ENCODE data around the gene VPS13D.

DNA sequence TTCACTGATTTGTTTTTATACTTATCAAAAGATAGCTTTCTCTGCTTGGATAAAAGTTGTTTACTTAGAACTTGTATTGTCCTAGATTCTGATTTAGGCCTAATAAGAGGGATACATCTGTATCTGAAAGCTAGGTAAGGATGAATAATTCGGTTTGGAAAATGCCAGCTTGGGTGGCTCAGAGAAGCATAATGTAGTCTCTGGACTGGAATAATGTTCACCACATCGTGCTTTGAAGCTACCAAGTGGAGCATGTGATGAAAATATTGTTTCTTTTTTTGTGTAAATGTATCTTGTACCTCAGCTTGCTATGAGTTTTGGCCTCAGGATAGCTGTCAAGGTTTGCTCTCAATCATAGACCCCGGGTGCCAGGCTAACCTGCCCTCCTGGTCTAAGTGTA, 49.2 kb downstream of the VPS13D start:
- TF ChIP-seq POLR2AphosphoS5 (IDR thresholded peaks at IDR 0.05; ENCODE audit: insufficient read depth in 1 of 2, low read depth in 1 of 2): no peak
- TF ChIP-seq, protein P1, sequence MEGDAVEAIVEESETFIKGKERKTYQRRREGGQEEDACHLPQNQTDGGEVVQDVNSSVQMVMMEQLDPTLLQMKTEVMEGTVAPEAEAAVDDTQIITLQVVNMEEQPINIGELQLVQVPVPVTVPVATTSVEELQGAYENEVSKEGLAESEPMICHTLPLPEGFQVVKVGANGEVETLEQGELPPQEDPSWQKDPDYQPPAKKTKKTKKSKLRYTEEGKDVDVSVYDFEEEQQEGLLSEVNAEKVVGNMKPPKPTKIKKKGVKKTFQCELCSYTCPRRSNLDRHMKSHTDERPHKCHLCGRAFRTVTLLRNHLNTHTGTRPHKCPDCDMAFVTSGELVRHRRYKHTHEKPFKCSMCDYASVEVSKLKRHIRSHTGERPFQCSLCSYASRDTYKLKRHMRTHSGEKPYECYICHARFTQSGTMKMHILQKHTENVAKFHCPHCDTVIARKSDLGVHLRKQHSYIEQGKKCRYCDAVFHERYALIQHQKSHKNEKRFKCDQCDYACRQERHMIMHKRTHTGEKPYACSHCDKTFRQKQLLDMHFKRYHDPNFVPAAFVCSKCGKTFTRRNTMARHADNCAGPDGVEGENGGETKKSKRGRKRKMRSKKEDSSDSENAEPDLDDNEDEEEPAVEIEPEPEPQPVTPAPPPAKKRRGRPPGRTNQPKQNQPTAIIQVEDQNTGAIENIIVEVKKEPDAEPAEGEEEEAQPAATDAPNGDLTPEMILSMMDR (IDR thresholded peaks at IDR 0.05): no peak

Measured in vagina (tissue), 2 donors.